ENCODE measurements around the gene DDX25. TPM values are rescaled to one million over a fixed set of nuclear protein-coding genes. Genes with fewer than 3 reads are reported as not detected.
"Not testable (repeated sequence)": the region's sequence is repeated elsewhere in the genome, so short reads cannot be mapped to it uniquely, and the experiment has no call there.

The DDX25 gene
- total RNA-seq, 1 experiment from 2014 or later: not detected

DNA sequence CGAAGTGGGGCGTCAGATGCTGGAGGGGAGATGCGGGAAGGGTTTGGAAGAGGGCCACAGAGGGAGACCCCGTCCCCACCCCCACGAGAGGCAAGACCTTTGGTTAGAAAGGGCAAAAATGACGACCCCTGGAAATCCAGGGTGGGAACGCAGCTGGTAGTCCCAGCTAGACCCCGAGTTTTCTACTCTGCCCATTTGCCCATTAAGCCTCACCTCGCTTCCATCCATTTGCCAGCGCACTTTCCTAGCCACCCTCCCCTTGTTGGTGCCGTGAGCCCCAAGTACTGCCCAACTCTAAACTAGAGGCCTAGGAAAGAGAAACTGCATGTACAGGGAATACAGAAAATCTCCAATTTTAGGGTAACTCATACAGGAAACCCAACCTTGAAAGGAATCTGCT lies 370 bp downstream of the DDX25 start:
- Histone ChIP-seq H3F3A (ENCODE audit: low read length, unreplicated experiment) (no peaks in the 10 kb centered on the region), H2AFZ (ENCODE audit: low read length) (no peak overlapping the region), H3K9ac (ENCODE audit: low read length) (no peak overlapping the region), H3K4me3 (ENCODE audit: low read length) (no peak overlapping the region), H3K4me2 (ENCODE audit: low read length) (no peak overlapping the region), H3K27ac (ENCODE audit: low read length) (no peak overlapping the region), H3K36me3 (ENCODE audit: low read depth, low read length) (peaks cover 14% of the 10 kb centered on the region), H3K27me3 (ENCODE audit: low read length) (peaks cover 17% of the 10 kb centered on the region; the same call in 1 of the 2 replicates), H4K20me1 (ENCODE audit: low read length) (no peaks in the 10 kb centered on the region; the same call in 1 of the 2 replicates), H3K9me3 (ENCODE audit: low read length) (no peaks in the 10 kb centered on the region), H3K79me2 (ENCODE audit: low read length) (peaks cover 30% of the 10 kb centered on the region), H3K9me2 (replicated peaks; ENCODE audit: low read length) (no peaks in the 10 kb centered on the region), H3K4me1 (ENCODE audit: insufficient read depth, low read length) (peaks cover 7% of the 10 kb centered on the region)
- BruUV-seq (replicated peaks): no TSS peak
- ChIA-PET POLR2A (ENCODE audit: unreplicated experiment) (no interaction called here), CTCF (no interaction called here)
- intact Hi-C loops (cut with micrococcal nuclease): no loop called here
- DNase-seq (no peak), ATAC-seq (no peak)
- TF ChIP-seq, protein P1, sequence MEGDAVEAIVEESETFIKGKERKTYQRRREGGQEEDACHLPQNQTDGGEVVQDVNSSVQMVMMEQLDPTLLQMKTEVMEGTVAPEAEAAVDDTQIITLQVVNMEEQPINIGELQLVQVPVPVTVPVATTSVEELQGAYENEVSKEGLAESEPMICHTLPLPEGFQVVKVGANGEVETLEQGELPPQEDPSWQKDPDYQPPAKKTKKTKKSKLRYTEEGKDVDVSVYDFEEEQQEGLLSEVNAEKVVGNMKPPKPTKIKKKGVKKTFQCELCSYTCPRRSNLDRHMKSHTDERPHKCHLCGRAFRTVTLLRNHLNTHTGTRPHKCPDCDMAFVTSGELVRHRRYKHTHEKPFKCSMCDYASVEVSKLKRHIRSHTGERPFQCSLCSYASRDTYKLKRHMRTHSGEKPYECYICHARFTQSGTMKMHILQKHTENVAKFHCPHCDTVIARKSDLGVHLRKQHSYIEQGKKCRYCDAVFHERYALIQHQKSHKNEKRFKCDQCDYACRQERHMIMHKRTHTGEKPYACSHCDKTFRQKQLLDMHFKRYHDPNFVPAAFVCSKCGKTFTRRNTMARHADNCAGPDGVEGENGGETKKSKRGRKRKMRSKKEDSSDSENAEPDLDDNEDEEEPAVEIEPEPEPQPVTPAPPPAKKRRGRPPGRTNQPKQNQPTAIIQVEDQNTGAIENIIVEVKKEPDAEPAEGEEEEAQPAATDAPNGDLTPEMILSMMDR (conservative IDR thresholded peaks at IDR 0.05; ENCODE audit: low read depth, low read length): no peak
- TF ChIP-seq EZH2phosphoT487 (IDR thresholded peaks at IDR 0.05; ENCODE audit: borderline replicate concordance, low read length): no peak
- TF ChIP-seq EZH2 (IDR thresholded peaks at IDR 0.05; ENCODE audit: low read length, unreplicated experiment): no peak

- H3K79me2 ChIP-seq (ENCODE audit: low read length): no peaks in the 10 kb centered on the region
- CTCF ChIA-PET: no interaction called here
- H3K9ac ChIP-seq (ENCODE audit: low read length): no peak overlapping the region
- POLR2A ChIA-PET (ENCODE audit: unreplicated experiment): interaction anchor here (0.6 kb wide), 2 partner anchors 130 to 287 kb away, joined by 4 to 5 read pairs; no protein-coding TSS in a partner anchor
- ATAC-seq (peak; percentile 29; the same call in 1 of the 2 replicates), DNase-seq (peak; percentile 8)
- H3K27me3 ChIP-seq (ENCODE audit: low read length): peaks cover 22% of the 10 kb centered on the region; the same call in 1 of the 2 replicates
- intact Hi-C loops (cut with micrococcal nuclease): no loop called here
- no TSS peak for BruUV-seq (replicated peaks)
- H3K9me3 ChIP-seq (ENCODE audit: low read length): no peaks in the 10 kb centered on the region
- H3K4me3 ChIP-seq (ENCODE audit: low read length): peak overlapping the region; percentile 25; the same call in 1 of the 2 replicates
- H2AFZ ChIP-seq (ENCODE audit: low read length): no peak overlapping the region
- H4K20me1 ChIP-seq (ENCODE audit: low read length): no peaks in the 10 kb centered on the region
- peak overlapping the region; percentile 51 for H3K4me2 ChIP-seq (ENCODE audit: low read length)
- TF ChIP-seq EZH2 (IDR thresholded peaks at IDR 0.05; ENCODE audit: low read length, unreplicated experiment) (no peak), EZH2phosphoT487 (IDR thresholded peaks at IDR 0.05; ENCODE audit: borderline replicate concordance, low read length) (no peak)
- TF ChIP-seq, protein P1 (conservative IDR thresholded peaks at IDR 0.05; ENCODE audit: low read depth, low read length): no peak
- no peaks in the 10 kb centered on the region for H3F3A ChIP-seq (ENCODE audit: low read length, unreplicated experiment)
- H3K36me3 ChIP-seq (ENCODE audit: low read depth, low read length): no peaks in the 10 kb centered on the region
- H3K9me2 ChIP-seq (replicated peaks; ENCODE audit: low read length): no peaks in the 10 kb centered on the region
- no peaks in the 10 kb centered on the region for H3K4me1 ChIP-seq (ENCODE audit: insufficient read depth, low read length)
- no peak overlapping the region for H3K27ac ChIP-seq (ENCODE audit: low read length)
These were observed 6.0 kb downstream of the DDX25 start for GRCh38 chr11:125910226-125910849.

DNA sequence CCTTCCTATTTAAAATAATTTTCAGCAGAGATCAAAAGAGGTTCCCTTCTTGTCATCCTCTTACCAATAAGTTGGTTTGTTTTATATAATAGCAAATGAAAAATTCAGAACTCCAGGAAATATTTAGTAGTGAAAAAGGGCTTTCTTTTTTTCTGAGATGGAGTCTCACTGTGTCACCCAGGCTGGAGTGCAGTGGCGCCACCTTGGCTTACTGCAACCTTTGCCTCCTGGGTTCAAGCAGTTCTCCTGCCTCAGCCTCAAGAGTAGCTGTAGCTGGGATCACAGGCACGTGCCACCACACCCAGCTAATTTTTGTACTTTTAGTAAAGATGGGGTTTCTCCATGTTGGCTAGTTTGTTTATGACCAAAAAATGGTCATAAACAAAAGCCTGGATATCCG lies 10.3 kb downstream of the DDX25 start:
- POLR2A ChIA-PET (ENCODE audit: unreplicated experiment); H3F3A ChIP-seq (ENCODE audit: low read length, unreplicated experiment); H2AFZ ChIP-seq (ENCODE audit: low read length); H3K9me2 ChIP-seq (replicated peaks; ENCODE audit: low read length); H3K4me2 ChIP-seq (ENCODE audit: low read length); H3K27ac ChIP-seq (ENCODE audit: low read length); ATAC-seq; intact Hi-C loops (cut with micrococcal nuclease); H3K9ac ChIP-seq (ENCODE audit: low read length); H3K4me3 ChIP-seq (ENCODE audit: low read length); H3K4me1 ChIP-seq (ENCODE audit: insufficient read depth, low read length); BruUV-seq (replicated peaks); DNase-seq; H3K9me3 ChIP-seq (ENCODE audit: low read length); H4K20me1 ChIP-seq (ENCODE audit: low read length); CTCF ChIA-PET; H3K79me2 ChIP-seq (ENCODE audit: low read length); H3K36me3 ChIP-seq (ENCODE audit: low read depth, low read length): not testable (repeated sequence)
- peaks cover 35% of the 10 kb centered on the region for H3K27me3 ChIP-seq (ENCODE audit: low read length)
